ENCODE results near the gene MGAT5.

MGAT5 gene, protein sequence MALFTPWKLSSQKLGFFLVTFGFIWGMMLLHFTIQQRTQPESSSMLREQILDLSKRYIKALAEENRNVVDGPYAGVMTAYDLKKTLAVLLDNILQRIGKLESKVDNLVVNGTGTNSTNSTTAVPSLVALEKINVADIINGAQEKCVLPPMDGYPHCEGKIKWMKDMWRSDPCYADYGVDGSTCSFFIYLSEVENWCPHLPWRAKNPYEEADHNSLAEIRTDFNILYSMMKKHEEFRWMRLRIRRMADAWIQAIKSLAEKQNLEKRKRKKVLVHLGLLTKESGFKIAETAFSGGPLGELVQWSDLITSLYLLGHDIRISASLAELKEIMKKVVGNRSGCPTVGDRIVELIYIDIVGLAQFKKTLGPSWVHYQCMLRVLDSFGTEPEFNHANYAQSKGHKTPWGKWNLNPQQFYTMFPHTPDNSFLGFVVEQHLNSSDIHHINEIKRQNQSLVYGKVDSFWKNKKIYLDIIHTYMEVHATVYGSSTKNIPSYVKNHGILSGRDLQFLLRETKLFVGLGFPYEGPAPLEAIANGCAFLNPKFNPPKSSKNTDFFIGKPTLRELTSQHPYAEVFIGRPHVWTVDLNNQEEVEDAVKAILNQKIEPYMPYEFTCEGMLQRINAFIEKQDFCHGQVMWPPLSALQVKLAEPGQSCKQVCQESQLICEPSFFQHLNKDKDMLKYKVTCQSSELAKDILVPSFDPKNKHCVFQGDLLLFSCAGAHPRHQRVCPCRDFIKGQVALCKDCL

DNA sequence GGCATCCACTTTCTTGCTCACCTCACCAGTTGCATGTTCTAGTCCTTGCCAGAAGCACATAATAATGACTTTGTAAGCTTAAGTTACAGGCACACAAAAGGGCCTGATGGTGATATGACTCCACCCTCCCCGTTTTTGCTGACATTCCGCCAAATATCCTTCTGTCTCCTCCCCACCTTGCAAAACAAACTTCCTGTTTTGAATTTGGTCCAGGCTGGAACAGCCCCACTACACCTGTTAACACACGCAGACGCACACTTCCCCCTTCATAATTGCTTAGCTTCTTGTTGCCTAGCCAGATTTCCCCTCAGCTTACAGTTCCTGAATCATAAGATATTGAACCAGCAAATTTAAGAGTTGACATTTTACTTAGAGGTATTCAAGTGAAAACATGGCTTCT, at the start of gene MGAT5:
Gene MGAT5, plus strand, starts transcription at position 269 of the 400 bp plus-strand sequence. CDS start 332 bp downstream, outside the sequence.
- DNase-seq (ENCODE audit: low read depth in 2 of 3, low spot score in 1 of 3), result no peak

DNA sequence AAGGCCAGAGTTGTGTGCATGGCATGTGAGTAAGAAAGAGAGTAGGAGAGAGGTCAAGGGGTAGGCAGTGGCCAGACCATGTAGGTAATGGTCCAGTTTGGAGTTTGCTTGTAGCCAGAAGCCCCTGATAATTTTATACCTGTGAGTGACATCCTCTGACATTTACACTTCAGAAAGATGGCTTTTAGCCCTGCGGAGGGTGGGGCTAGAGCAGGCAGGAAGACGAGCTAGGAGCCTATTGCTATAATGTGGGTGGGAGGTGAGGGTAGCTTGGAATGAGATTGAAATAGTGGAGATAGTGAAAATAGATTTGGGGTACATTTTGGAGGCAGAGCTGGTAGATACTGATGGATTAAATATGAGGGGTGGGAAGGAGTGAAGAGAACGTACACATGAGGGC, 48.8 kb upstream of the MGAT5 start:
- no peak for DNase-seq (ENCODE audit: low read depth in 2 of 3, low spot score in 1 of 3)

DNA sequence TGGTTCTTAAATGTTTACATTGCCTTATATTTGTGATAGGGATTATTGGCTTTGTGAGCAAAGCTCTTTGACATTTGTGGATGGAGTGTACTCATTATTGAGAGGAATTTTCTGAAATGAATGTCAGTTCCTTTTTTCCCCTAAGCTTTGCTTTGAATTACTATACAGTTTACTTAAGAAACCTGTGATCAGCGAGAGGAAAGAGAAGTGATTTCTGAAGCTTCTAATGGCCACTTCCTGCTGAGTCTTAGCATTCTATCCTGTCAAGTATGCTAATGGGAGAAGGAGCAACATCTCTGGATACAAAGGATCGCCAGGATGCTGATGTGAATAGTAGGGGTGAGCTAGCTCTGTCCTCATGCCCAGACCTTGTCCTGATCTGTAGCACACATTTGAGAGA, 47.8 kb upstream of the MGAT5 start:
- no peak for DNase-seq (ENCODE audit: low read depth in 2 of 3, low spot score in 1 of 3)

DNA sequence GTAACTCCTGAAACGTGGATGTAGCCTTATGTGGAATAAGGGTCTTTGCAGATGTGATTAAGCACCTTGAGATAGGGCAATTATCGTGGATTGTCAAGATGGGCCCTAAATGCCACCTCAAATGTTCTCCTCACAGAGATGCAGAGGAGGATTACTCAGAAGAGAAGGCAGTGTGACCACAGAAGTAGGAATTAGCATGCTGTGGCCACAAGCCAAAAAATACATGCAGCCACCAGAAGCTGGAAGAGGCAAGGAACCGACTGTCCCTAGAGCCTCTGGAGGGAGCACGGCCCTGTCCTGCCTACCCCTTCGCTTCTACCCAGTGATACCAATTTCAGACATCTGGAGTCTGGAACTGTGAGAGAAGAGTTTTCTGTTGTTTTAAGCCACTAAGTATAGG, 47.3 kb upstream of the MGAT5 start:
- DNase-seq (ENCODE audit: low read depth in 2 of 3, low spot score in 1 of 3), result no peak

DNA sequence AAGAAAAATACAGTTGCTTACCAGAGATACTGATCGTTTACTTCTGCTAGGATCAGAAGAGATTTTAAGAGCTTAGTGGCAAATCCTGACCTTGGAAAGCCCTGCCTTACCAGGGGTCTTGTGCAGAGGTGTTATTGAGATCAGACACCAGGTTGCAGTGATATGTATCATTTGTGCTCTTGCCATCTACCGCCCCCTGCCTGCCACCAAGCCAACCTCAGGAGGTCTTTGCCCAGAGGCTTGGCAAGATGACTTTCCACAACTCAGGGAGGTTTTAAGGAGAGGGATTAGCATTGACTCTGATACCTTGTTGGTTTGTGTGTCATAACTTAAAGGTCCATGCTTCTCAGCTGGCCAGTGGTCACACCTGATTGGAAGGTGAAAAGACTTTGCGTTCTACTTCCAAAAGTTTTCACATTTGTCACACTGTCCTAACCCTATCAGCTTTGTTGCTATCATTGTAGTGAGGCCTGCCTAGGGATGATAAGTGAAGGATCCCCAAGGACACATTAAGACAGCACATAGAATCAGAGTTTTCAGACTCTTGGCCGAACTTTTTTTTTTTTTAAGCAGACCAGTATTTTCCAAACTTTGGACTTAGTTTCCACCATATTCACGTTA, 46.2 kb upstream of the MGAT5 start:
- peak; percentile 12 to 53 (median 41) for DNase-seq (ENCODE audit: low read depth in 2 of 3, low spot score in 1 of 3)

DNA sequence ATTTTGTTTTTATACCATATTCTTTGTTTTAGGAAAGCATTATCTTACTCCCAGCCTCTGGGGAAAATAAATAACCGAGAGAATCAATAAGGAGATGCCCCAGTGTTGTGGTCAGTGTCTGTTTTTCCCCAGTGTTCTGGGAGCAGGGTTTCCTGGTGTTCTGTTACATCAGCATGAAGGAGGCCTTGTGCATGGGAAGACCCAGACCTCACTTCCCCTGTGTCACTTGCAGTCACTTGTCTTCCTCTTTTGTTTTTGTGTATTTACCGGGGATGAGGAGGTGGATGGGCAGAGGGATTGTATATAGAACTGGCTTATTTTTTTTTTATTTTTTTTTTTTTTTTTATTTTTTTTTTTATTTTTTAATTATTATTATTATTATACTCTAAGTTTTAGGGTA, 45.0 kb upstream of the MGAT5 start:
- no peak for DNase-seq (ENCODE audit: low read depth in 2 of 3, low spot score in 1 of 3)

DNA sequence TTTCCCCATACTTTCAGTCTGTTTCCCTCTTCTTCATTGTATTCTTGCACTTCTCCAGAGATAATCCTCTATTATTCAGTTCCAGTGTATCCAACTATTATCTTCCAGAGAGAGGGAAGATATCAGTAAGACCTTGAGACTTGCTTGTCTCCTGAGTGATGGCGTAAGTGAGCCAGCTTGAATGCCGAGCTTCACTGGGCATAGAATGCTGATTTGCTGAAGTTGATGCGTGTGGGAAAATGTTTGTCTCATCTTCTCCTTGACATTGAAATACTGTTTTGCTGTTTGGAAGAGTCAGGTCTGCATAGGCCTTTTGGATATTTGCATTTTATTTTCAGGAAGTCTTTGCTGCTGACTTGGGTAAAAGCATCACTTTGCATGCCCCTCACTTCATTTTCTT, 41.1 kb upstream of the MGAT5 start:
- DNase-seq (ENCODE audit: low read depth in 2 of 3, low spot score in 1 of 3), result no peak

DNA sequence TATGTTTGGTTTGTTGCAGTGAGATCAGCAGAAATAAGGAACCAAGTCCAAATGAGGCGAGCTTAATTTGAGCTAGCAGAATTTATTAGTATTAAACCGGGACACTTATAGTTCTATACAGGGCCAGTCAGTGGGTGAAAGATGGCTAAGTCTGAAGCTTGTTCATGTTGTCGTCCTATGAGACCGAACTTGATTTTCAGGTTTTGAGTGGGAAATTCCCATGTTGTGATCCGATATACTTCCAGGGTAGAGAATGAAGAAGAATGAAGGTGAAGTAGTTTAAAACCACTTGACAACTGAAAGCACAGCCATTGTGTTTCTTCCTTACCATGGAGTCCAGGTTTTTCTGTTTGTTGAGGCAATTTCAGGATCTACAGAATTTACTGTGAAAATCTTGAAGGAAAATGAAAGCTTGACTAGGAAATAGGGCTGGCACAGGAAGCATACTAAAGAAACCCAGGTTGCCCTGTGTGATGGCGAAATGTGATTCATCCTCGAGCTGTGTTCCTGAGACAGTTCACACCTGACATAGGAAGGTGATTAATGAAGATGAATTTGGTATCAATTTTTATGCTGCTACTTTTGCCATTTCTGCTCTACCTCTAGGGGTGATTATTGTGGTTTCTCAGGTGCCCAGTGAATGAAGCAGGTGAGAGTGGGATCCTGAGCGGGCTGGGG, 37.6 kb upstream of the MGAT5 start:
- DNase-seq (ENCODE audit: low read depth in 2 of 3, low spot score in 1 of 3), result no peak

DNA sequence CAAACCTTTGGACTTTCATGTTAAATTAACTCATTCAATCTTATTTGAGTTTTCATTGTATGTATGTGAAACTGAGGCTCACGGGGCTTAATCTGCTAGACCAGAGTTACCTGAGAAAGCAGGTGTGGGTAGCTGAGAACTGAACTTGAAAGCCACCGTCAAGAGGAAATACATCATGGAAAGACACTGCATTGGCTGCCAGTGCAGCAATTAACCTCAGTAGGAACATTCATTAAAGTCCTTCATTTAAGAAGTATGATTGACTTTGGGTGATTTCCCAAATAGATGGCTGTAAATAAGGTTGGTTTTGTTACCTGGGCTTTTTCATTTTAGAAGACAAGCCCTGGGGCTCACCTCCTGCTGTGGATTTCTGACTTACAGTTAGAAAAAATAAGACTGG, 36.5 kb upstream of the MGAT5 start:
- no peak for DNase-seq (ENCODE audit: low read depth in 2 of 3, low spot score in 1 of 3)

DNA sequence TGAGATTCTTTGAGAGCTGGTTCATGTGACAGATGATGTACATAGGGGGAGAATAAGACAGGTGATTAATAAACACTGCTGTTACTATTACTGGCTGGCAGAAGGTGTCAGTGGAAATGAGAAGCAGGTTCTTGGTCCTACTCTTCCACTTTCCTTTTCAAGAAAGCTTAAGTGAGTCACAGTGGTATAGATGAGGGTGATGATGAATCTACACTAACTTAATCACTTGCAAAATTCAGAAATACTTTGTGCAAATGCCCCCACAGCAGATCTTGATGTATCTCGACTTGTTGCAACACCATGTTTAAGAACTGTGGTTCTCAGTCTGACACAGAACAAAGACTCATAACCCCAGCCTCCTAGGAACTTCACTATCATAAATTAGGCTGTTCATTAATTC, 35.9 kb upstream of the MGAT5 start:
- DNase-seq (ENCODE audit: low read depth in 2 of 3, low spot score in 1 of 3), result peak in 1 of 3 donors; percentile 42

DNA sequence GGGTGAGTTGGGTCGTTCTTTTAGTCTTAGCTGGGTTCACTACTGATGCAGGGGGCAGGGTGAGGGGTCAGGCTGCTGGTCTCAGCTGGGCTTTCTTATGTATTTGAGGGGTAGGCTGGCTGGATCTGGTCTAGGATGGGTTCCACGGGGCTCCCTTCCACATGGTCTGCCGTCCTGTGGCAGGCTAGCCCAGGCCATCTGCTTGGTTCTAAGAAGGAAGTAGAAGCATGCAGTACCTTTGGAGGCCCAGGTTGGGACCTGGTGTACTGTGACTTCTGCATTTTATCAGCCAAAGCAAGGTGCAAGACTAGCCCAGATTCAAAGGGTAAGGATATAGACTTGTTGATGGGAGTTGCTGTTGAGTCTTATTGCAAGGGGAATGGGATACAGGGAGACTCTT, 35.5 kb upstream of the MGAT5 start:
- DNase-seq (ENCODE audit: low read depth in 2 of 3, low spot score in 1 of 3), result no peak

DNA sequence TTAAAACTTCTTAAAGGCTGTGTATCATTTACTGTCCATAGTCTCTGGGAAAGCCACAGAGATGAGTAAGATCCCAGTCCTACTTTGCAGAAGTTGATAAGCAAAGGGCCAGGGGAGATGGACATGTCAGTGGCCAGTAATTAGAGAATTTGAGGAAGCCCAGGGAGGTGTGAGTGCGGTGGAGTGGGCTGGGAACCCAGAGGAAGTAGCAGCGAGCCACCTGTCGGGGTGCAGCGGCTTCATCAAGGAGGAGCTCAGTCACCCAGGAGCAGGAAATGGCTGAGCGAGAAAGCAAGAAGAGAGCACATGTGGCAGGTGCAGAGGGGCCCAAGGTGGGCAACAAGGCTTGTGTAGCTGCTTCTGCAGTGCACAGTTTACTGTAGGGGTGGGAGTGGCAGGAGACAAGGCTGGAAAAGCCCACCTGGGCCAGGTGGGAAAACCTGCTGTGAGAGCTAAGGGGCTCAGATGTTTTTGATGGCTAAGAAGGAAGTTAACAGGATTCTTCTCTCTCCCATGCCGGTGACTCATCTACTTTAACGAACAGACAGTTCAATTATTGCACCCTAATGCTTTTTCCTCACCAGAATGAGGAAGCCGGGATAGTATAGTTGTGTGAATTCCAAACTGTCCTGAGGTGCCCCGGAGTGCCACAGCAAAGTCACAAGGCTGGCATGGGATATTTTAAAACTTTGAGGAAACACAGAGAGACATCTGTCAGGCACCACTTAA, 34.8 kb upstream of the MGAT5 start:
- DNase-seq (ENCODE audit: low read depth in 2 of 3, low spot score in 1 of 3), result no peak

DNA sequence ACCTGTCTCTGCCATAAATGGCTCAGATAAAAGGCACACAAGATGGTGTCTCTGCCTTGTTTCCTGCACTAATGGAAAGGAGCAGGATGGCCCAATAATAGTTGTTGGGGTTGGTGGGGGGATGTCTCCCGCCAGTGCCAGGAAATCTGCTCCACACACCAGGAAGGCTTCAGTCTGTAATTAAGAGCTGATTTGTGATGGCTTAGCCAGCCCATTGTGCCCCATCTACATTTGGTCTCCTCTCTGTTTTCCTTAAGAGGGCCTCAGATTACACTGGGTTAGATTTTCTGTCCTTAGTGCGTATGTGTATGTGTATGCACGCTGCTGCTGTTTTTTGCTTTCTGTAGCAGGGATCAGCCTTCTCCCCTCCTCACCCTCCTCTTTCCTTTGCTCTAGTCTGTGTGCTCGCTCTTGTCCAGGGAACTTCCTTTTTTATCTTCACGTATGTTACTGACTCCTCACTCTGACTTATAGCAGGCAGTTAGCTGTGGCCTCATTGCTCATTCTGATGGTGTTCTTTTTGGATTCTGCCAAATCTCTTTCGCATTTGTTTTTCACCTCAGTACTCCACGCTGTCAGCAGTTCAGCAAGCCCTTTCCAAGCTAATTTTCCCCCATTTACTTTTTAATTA, 33.4 kb upstream of the MGAT5 start:
- no peak for DNase-seq (ENCODE audit: low read depth in 2 of 3, low spot score in 1 of 3)

DNA sequence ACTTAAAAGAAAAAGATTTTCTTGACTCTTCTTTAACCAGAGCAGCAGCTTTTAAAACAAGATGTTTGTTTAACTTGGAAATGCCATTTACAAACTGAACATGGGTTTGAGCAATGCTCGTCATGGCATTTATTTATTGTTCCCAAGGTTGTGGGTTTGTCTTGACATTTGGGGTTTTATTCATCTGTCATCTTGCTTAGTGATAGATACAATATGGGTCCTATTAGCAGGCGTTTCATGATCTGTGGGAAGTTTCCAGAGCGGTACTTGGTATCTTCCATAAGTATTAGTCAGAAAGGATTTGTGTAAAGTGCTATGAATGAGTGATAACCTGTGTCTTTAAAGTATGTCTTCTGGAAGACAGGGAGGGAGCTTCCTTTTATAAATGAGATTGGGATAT, 29.9 kb upstream of the MGAT5 start:
- DNase-seq (ENCODE audit: low read depth in 2 of 3, low spot score in 1 of 3), result no peak

DNA sequence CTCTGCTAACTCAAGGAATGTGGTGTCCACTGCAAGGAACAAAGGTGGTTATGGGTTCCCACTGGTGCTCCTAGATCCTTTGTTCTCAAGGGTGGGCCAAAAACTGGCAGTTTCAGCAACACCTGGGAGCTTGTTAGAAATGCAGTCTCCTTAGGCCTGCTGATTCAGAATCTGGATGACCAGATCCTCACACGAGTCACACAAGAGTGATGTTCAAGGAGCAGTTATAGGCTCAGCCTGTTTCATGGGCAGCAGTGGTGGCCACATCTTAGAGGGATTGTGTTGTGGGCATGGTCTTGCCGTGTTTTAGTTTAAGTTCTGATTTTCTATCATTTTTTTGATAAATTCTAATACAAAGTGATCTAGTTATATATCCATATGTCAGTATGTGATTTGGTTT, 28.7 kb upstream of the MGAT5 start:
- no peak for DNase-seq (ENCODE audit: low read depth in 2 of 3, low spot score in 1 of 3)

DNA sequence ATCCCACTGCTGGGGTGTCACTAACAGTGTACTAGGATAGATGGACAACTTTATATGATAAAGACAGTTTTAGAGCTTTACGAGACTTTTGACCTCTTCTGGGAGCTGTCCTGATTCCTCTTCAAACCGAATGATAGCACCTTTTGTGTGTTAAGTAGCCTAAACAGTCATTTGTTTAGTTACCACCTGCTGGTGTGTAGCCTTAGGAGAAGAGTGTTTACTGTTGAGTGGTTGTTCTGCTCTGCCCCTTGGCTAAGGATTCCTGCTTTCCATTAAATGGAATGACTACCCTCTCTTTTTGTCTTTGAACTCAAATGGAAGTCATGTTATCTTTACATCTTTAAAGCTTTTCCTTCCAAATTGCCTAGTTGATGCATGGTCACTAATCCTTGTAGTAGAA, 28.0 kb upstream of the MGAT5 start:
- no peak for DNase-seq (ENCODE audit: low read depth in 2 of 3, low spot score in 1 of 3)

DNA sequence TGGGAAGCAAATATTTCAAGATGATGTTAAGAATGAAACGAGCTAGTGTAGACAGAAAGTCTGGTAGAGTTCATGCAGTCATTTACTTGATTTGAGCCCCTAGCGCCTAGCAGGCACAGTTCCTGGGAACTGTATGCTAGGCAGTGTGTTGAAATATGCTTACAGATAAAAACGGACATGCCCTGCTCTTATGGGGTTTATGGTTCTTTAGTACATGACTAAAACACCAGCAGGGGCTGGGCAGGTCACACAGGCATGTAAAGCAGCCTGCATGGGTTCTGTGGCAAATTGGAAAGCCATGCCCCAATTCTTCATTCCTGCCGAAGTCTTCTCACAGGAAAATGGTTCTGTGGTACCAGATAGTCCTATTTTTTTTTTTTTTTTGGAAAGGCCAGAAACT, 27.3 kb upstream of the MGAT5 start:
- DNase-seq (ENCODE audit: low read depth in 2 of 3, low spot score in 1 of 3), result no peak

DNA sequence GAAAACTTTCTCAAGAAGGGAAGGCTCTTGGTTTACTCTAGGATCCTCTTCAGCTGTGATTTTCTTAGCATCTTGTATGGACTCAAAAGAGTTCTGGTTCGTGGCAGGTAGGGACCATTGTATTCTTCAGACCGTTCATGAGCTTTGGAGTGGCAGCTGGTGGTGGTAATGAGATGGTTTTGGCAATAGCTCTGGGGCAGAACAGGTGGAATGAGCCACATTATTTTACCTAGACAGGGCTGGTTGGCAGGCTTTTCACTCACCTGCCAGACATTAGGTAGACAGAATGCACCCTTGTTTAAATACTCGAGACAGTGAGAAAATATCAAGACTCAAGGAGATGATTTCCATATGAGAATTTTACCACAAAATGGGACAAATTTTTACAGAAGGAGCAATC, 26.2 kb upstream of the MGAT5 start:
- no peak for DNase-seq (ENCODE audit: low read depth in 2 of 3, low spot score in 1 of 3)

DNA sequence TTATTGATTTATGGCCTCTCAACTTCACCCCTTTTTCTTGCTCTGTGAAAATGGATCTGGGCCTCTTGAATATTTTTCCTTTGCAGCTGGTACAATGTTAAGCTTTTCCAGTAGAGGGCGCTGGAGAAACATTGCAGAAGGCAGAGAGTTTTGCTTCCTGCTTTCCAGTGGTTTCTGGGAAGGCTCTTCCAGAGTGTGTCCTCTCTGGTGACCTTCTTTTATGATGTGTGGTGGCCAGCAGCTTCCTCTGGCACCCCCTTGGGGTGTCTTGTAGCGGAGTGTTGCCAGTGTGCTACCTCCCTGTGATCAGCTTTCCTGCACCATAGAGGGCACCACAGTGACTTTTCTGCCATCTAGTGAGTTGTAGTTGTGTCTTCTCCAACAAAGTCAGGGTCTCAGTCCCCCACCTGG, 25.4 kb upstream of the MGAT5 start:
- no peak for DNase-seq (ENCODE audit: low read depth in 2 of 3, low spot score in 1 of 3)

DNA sequence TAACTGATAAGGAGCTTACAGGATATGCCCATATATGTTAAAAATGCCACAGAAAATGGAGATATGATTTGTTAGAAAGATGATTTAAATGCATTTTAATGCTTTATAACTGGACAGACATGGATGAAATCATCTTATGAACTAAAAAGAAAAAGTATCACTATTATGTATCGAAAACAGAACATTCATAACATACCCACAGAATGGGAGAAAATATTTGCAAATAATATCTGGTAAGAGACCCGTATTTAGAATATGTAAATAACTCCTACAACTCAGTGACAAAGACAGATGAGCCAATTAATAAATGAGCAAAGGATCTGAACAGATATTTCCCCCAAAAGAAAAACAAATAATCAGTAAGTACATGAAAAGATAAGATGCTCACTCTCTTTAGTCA, 24.3 kb upstream of the MGAT5 start:
- no peak for DNase-seq (ENCODE audit: low read depth in 2 of 3, low spot score in 1 of 3)

DNA sequence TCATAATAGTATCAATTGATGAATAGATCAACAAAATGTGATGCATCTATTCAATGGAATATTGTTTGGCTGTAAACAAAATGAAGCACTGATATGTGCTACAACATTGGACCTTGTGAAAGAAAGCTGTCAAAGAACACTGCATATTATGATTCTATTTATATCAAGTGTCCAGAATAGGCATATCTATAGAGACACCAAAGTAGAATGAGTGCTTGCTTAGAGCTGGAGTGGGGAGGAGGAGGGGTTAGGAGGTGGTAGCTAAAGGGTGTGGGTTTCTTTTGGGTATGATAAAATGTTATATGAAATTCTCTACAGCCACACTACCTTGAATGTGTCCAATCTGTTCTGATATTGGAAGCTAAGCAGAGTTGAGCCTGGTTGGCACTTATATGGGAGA, 23.0 kb upstream of the MGAT5 start:
- DNase-seq (ENCODE audit: low read depth in 2 of 3, low spot score in 1 of 3), result no peak
